Motor neuron (in vitro differentiated cells): Measurements from ENCODE around the gene ETFBKMT. TPM values are rescaled to one million over a fixed set of nuclear protein-coding genes. Genes with fewer than 3 reads are reported as not detected.
"Not testable (repeated sequence)": the region's sequence is repeated elsewhere in the genome, so short reads cannot be mapped to it uniquely, and the experiment has no call there.

ENCODE experiments used
- ATAC-seq, 8 experiments: fragments of 200-7000 bp; cut with Tn5 transposase; replicated peaks in 6 of 8; 2 replicates each; pipeline ENCODE4 v1.8.0; 2021; ENCODE audit warnings: mild to moderate bottlenecking in 8 of 8, moderate library complexity in 8 of 8
- H3K27ac ChIP-seq, 2 donors: fragments of 250-450 bp; sonication (Bioruptor Pico); 2 replicates each; pipeline ENCODE4 v1.9.0; 2021; ENCODE audit warnings: antibody characterized with exemption in 2 of 2, mild to moderate bottlenecking in 2 of 2, moderate library complexity in 1 of 2
- H3K4me1 ChIP-seq, 2 donors: fragments of 250-450 bp; sonication (Bioruptor Pico); replicated peaks in 1 of 2; 2 replicates each; pipeline ENCODE4 v1.6.1; 2021; ENCODE audit warnings: antibody characterized with exemption in 2 of 2, mild to moderate bottlenecking in 2 of 2, moderate library complexity in 1 of 2
- H3K4me3 ChIP-seq, 5 donors: fragments of 250-450 bp; sonication (Bioruptor Pico); 2 replicates each; pipeline ENCODE4 v1.9.0; 2021; ENCODE audit warnings: antibody characterized with exemption in 5 of 5, mild to moderate bottlenecking in 5 of 5, moderate library complexity in 4 of 5
- WGBS, 10 experiments: fragments of 450-650 bp; shearing (Covaris generic); methylation state at CpG; one replicate each; pipeline ENCODE4 v1.0.0; 2022; 5-methylcytosine and 5-hydroxymethylcytosine counted together
- in situ Hi-C, 9 experiments: fragments of 400-800 bp; cut with MboI; loops; one replicate each; pipeline ENCODE4 v1.15.0; 2021; ENCODE audit warnings: low sequenced_read_pairs in 9 of 9, low pct_unique_long_range_greater_than_20kb in 2 of 9; ENCODE audit not compliant: unreplicated experiment in 9 of 9
- total RNA-seq, 8 experiments: library from RNA; unstranded; fragments of 300-600 nt; gene quantifications; 2 replicates each; pipeline versions ENCODE4 v1.2.3 to v1.2.4, GENCODE V29; 2022

Gene ETFBKMT
- total RNA-seq, 8 experiments from 2014 or later, result 1.6 to 2.9 (median 2.3) TPM

DNA sequence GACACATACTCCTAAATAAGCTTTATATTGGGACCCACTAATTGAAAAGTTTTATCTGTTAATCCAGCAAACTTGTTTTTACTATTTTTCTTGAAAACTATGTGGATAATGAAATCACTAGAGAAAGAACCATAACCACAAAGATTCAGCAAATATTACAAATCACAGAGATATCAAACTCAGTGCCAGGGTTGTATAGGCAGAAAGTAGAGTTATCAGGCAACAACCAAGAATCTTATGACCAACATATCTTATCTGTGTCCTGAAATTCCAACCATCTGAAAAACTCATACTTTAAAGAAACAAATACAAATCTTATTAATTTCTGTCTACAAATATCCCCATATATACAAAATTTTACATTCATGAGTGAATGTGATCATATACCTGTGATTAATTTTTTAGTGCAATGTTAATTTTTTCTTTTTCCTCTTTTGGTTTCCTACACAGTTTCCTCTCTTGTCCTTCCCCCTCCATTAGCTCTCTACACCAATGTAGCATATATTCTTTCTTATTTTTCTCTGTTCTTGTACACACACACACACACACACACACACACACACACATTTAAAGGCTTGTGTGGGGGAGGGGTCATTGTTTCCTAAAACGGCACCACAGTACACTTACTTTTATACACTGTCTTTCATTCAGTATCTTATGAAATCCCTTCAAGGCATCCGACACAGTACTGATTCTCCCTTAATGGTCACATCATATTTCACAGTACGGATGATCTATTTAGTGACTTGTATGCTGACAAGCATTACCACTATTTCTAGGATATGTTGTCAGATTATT, 50.7 kb downstream of the ETFBKMT start:
- in situ Hi-C loops, result no loop called here
- Histone ChIP-seq H3K4me3 (no peak overlapping the region), H3K27ac (no peak overlapping the region), H3K4me1 (no peaks in the 10 kb centered on the region)
- ATAC-seq, result no peak
- 33 to 100% (median 91%) methylated on average over 1 to 3 of the region's 3 CpGs for WGBS, 10 experiments

GRCh38 chr12:31712877-31713276, 53.4 kb downstream of the ETFBKMT start:
- 29 to 100% (median 83%) methylated on average over 1 to 4 of the region's 5 CpGs; no CpG with 5 or more reads in 3 of the 10 experiments for WGBS, 10 experiments
- Histone ChIP-seq H3K4me1 (no peaks in the 10 kb centered on the region), H3K27ac (no peak overlapping the region), H3K4me3 (no peak overlapping the region)
- in situ Hi-C loops, result no loop called here
- ATAC-seq, result no peak

- in situ Hi-C loops, result no loop called here
These were observed 55.2 kb downstream of the ETFBKMT start for GRCh38 chr12:31714406-31715271.

DNA sequence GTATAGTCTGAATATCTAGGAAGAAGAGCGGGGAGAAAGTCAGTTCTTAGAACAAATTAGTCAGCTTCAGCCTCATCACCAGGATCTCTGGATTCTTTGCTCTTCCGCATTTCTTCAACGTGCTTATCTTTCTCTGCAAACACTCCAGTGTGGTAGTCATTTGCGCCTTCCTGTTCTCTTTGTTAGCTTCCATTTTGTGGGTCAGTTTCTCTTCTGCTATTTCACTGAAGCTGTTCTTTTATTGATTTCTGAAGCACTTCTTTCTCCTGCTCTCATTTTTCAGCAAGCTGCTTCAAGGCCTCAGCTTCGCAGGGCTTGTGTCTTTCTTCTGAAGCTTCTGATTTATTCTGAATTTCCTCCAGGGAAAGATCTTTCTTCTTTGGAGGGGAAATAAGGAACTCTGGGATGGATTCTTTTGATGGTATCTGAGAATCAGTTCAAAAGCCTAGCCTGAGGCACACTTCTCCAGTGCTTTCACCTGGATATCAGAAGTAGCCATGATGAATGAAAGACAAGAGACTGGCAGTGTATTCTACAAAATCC, 55.9 kb downstream of the ETFBKMT start:
- in situ Hi-C loops, result no loop called here
- Histone ChIP-seq H3K4me3 (no peak overlapping the region), H3K27ac (no peak overlapping the region), H3K4me1 (no peaks in the 10 kb centered on the region)
- 69 to 98% (median 79%) methylated on average over 4 to 5 of the region's 5 CpGs for WGBS, 10 experiments
- ATAC-seq, result no peak

More at GRCh38 chr12:31714406-31715271, 55.2 kb downstream of the ETFBKMT start:
- Histone ChIP-seq H3K27ac (no peak overlapping the region), H3K4me3 (no peak overlapping the region), H3K4me1 (no peaks in the 10 kb centered on the region)
- no peak for ATAC-seq
- 38 to 100% (median 86%) methylated on average over 1 to 3 of the region's 3 CpGs for WGBS, 10 experiments

DNA sequence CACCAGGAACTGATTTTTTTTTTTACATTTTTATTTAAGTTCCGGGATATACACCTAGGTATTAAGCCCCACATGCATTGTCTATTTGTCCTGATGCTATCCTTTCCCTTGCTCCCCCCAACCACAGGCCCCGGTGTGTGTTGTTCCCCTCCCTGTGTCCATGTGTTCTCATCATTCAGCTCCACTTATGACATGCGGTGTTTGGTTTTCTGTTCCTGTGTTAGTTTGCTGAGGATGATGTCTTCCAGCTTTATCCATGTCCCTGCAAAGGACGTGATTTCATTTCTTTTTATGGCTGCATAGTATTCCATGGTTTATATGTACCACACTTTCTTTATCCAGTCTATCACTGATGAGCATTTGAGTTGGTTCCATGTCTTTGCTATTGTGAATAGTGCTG, 57.5 kb downstream of the ETFBKMT start:
- ATAC-seq, H3K27ac ChIP-seq, H3K4me3 ChIP-seq, H3K4me1 ChIP-seq, in situ Hi-C loops: not testable (repeated sequence)
- 61 to 100% (median 87%) methylated on average over 2 to 4 of the region's 4 CpGs for WGBS, 10 experiments

DNA sequence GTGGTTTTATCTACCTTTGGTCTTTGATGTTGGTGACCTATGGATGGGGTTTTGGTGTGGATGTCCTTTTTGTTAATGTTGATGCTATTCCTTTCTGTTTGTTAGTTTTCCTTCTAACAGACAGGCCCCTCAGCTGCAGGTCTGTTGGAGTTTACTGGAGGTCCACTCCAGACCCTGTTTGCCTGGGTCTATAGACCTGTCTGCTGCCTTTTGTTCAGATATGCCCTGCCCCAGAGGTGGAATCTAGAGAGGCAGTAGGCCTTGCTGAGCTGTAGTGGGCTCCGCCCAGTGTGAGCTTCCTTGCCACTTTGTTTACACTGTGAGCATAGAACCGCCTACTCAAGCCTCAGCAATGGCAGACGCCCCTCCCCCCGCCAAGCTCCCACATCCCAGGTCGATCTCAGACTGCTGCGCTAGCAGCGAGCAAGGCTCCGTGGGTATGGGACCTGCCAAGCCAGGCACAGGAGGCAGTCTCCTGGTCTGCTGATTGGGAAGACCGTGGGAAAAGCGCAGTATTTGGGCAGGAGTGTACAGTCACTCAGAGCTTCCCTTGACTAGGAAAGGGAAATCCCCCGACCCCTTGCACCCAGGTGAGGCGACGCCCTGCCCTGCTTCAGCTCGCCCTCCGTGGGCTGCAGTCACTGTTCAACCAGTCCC, 59.2 kb downstream of the ETFBKMT start:
- 74 to 96% (median 85%) methylated on average over 2 to 13 of the region's 15 CpGs; no CpG with 5 or more reads in 2 of the 10 experiments for WGBS, 10 experiments
- ATAC-seq, H3K4me3 ChIP-seq, H3K27ac ChIP-seq, in situ Hi-C loops, H3K4me1 ChIP-seq: not testable (repeated sequence)

DNA sequence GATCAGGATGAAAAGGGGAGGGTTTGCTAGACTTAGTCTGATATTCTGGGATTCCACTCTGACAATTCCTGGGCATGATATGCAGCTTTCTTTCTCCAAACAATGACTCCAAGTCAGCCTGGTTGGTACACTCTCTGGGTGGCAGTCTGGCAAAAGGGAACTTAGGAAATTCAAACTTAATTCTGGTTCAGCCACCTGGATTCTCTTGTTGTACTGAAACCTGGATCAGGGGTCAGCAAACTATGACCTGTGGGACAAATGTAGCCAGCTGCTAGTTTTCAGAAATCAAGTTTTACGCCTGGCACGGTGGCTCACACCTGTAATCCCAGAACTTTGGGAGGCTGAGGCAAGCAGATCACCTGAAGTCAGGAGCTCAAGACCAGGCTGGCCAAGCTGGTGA, 63.1 kb downstream of the ETFBKMT start:
- WGBS, 10 experiments, result 90 to 100% (median 95%) methylated on average over 1 to 2 of the region's 2 CpGs; no CpG with 5 or more reads in 5 of the 10 experiments
- no peak for ATAC-seq
- H3K4me1 ChIP-seq, result peaks cover under 1 to 1% of the 10 kb centered on the region in 2 donors
- H3K4me3 ChIP-seq, result no peak overlapping the region
- in situ Hi-C loops, result no loop called here
- H3K27ac ChIP-seq, result no peak overlapping the region

Other genes starting within 250 kb of the ETFBKMT start
- gene DENND5B, start 68.6 kb upstream of the ETFBKMT start, total RNA-seq, result 10 to 100 TPM in 6 of 8 experiments, 1 to 10 TPM in 2; 2.6 to 36.9 (median 18.1) TPM
- 10 to 100 TPM in 5 of 8 experiments, 1 to 10 TPM in 3; 4.1 to 48.8 (median 26.3) TPM for gene AMN1, start 69.3 kb downstream of the ETFBKMT start, total RNA-seq